Measurements from ENCODE around the gene PTPN7.
"Not testable (repeated sequence)": the region's sequence is repeated elsewhere in the genome, so short reads cannot be mapped to it uniquely, and the experiment has no call there.

Gene PTPN7

GRCh38 chr1:202130297-202130721 lies 30.1 kb downstream of the PTPN7 start:
- DNase-seq, result no peak

- DNase-seq, result no peak
Observed at GRCh38 chr1:202129453-202130296, 30.7 kb downstream of the PTPN7 start.

GRCh38 chr1:202127836-202128622 lies 32.4 kb downstream of the PTPN7 start:
- no peak for DNase-seq

GRCh38 chr1:202127061-202127460 lies 33.3 kb downstream of the PTPN7 start:
- DNase-seq, result no peak

- no peak for DNase-seq
Observed at GRCh38 chr1:202126426-202126825, 34.0 kb downstream of the PTPN7 start.

- DNase-seq, result no peak
Observed at GRCh38 chr1:202125611-202126010, 34.8 kb downstream of the PTPN7 start.

GRCh38 chr1:202124142-202124541 lies 36.3 kb downstream of the PTPN7 start:
- DNase-seq, result no peak

GRCh38 chr1:202123336-202123813 lies 37.0 kb downstream of the PTPN7 start:
- DNase-seq, result no peak

GRCh38 chr1:202122639-202123335 lies 37.6 kb downstream of the PTPN7 start, which contains the start of gene GPR37L1:
TSS of gene GPR37L1 (plus strand) at chr1:202122917. CDS start at chr1:202122964, 47 bp downstream.
- no peak for DNase-seq

- no peak for DNase-seq
Observed at GRCh38 chr1:202121006-202121405, 39.4 kb downstream of the PTPN7 start.

GRCh38 chr1:202117898-202118371 lies 42.5 kb downstream of the PTPN7 start:
- DNase-seq, result no peak

GRCh38 chr1:202116287-202116686 lies 44.1 kb downstream of the PTPN7 start:
- no peak for DNase-seq

GRCh38 chr1:202113690-202114300 lies 46.6 kb downstream of the PTPN7 start:
- no peak for DNase-seq

GRCh38 chr1:202112859-202113689 lies 47.3 kb downstream of the PTPN7 start:
- DNase-seq, result no peak

GRCh38 chr1:202111589-202111988 lies 48.8 kb downstream of the PTPN7 start:
- DNase-seq, result not testable (repeated sequence)

- DNase-seq, result no peak
Observed at GRCh38 chr1:202110977-202111376, 49.4 kb downstream of the PTPN7 start.

GRCh38 chr1:202107801-202108731 lies 52.3 kb downstream of the PTPN7 start:
- no peak for DNase-seq

- no peak for DNase-seq
Observed at GRCh38 chr1:202107321-202107761, 53.1 kb downstream of the PTPN7 start.

GRCh38 chr1:202106340-202107254 lies 53.8 kb downstream of the PTPN7 start:
- no peak for DNase-seq

All from T-helper 2 cell (primary cell).